ENCODE measurements around the gene DPP10. TPM values are rescaled to one million over a fixed set of nuclear protein-coding genes. Genes with fewer than 3 reads are reported as not detected.

The DPP10 gene
- total RNA-seq, 1 donor from 2014 or later, result not detected

- Mint-ChIP-seq H3K9me3 (no peaks in the 10 kb centered on the region), H3K4me1 (ENCODE audit: low read depth) (no peaks in the 10 kb centered on the region)
Observed at GRCh38 chr2:114553027-114553426, 110.6 kb downstream of the DPP10 start.

GRCh38 chr2:114569166-114569565 is 126.7 kb downstream of the DPP10 start:
- no peak overlapping the region for H3K4me3 Mint-ChIP-seq (ENCODE audit: low read depth)
- intact Hi-C loops (cut with micrococcal nuclease), result no loop called here
- no peaks in the 10 kb centered on the region for H3K9me3 Mint-ChIP-seq
- H3K27me3 Mint-ChIP-seq (ENCODE audit: low read depth), result no peaks in the 10 kb centered on the region
- DNase-seq (ENCODE audit: low spot score), result no peak
- H3K36me3 Mint-ChIP-seq (ENCODE audit: low read depth), result no peaks in the 10 kb centered on the region
- no peak overlapping the region for H3K27ac Mint-ChIP-seq
- no peaks in the 10 kb centered on the region for H3K4me1 Mint-ChIP-seq (ENCODE audit: low read depth)

More at GRCh38 chr2:114553027-114553426, 110.6 kb downstream of the DPP10 start:
- Mint-ChIP-seq H3K27me3 (ENCODE audit: low read depth) (no peaks in the 10 kb centered on the region), H3K27ac (no peak overlapping the region), H3K4me3 (ENCODE audit: low read depth) (no peak overlapping the region), H3K36me3 (ENCODE audit: low read depth) (no peaks in the 10 kb centered on the region)
- no peak for DNase-seq (ENCODE audit: low spot score)
- intact Hi-C loops (cut with micrococcal nuclease), result no loop called here

GRCh38 chr2:114577657-114578056 is 135.2 kb downstream of the DPP10 start:
- H3K27ac Mint-ChIP-seq, result no peak overlapping the region
- H3K36me3 Mint-ChIP-seq (ENCODE audit: low read depth), result no peaks in the 10 kb centered on the region
- no peaks in the 10 kb centered on the region for H3K9me3 Mint-ChIP-seq
- H3K27me3 Mint-ChIP-seq (ENCODE audit: low read depth), result no peaks in the 10 kb centered on the region
- no peak for DNase-seq (ENCODE audit: low spot score)
- no peaks in the 10 kb centered on the region for H3K4me1 Mint-ChIP-seq (ENCODE audit: low read depth)
- H3K4me3 Mint-ChIP-seq (ENCODE audit: low read depth), result no peak overlapping the region
- intact Hi-C loops (cut with micrococcal nuclease), result no loop called here

- H3K4me1 Mint-ChIP-seq (ENCODE audit: low read depth), result no peaks in the 10 kb centered on the region
- no peaks in the 10 kb centered on the region for H3K9me3 Mint-ChIP-seq
- H3K27me3 Mint-ChIP-seq (ENCODE audit: low read depth), result no peaks in the 10 kb centered on the region
- no peaks in the 10 kb centered on the region for H3K36me3 Mint-ChIP-seq (ENCODE audit: low read depth)
- H3K27ac Mint-ChIP-seq, result no peak overlapping the region
- no peak for DNase-seq (ENCODE audit: low spot score)
- intact Hi-C loops (cut with micrococcal nuclease), result no loop called here
- H3K4me3 Mint-ChIP-seq (ENCODE audit: low read depth), result no peak overlapping the region
Observed at GRCh38 chr2:114579542-114579941, 137.1 kb downstream of the DPP10 start.

GRCh38 chr2:114580691-114581090 is 138.2 kb downstream of the DPP10 start:
- Mint-ChIP-seq H3K36me3 (ENCODE audit: low read depth) (no peaks in the 10 kb centered on the region), H3K4me3 (ENCODE audit: low read depth) (no peak overlapping the region), H3K27me3 (ENCODE audit: low read depth) (no peaks in the 10 kb centered on the region), H3K27ac (no peak overlapping the region), H3K9me3 (no peaks in the 10 kb centered on the region), H3K4me1 (ENCODE audit: low read depth) (no peaks in the 10 kb centered on the region)
- DNase-seq (ENCODE audit: low spot score), result no peak
- intact Hi-C loops (cut with micrococcal nuclease), result no loop called here

GRCh38 chr2:114598329-114598728 is 155.9 kb downstream of the DPP10 start:
- H3K9me3 Mint-ChIP-seq, result no peaks in the 10 kb centered on the region
- no peak for DNase-seq (ENCODE audit: low spot score)
- no peaks in the 10 kb centered on the region for H3K4me1 Mint-ChIP-seq (ENCODE audit: low read depth)
- H3K36me3 Mint-ChIP-seq (ENCODE audit: low read depth), result no peaks in the 10 kb centered on the region
- H3K27me3 Mint-ChIP-seq (ENCODE audit: low read depth), result no peaks in the 10 kb centered on the region
- no peak overlapping the region for H3K4me3 Mint-ChIP-seq (ENCODE audit: low read depth)
- intact Hi-C loops (cut with micrococcal nuclease), result no loop called here
- H3K27ac Mint-ChIP-seq, result no peak overlapping the region

- Mint-ChIP-seq H3K36me3 (ENCODE audit: low read depth) (no peaks in the 10 kb centered on the region), H3K27ac (no peak overlapping the region), H3K4me1 (ENCODE audit: low read depth) (no peaks in the 10 kb centered on the region), H3K27me3 (ENCODE audit: low read depth) (no peaks in the 10 kb centered on the region), H3K4me3 (ENCODE audit: low read depth) (no peak overlapping the region), H3K9me3 (no peaks in the 10 kb centered on the region)
- intact Hi-C loops (cut with micrococcal nuclease), result no loop called here
- no peak for DNase-seq (ENCODE audit: low spot score)
Observed at GRCh38 chr2:114609203-114609602, 166.8 kb downstream of the DPP10 start.

GRCh38 chr2:114609801-114610200 is 167.4 kb downstream of the DPP10 start:
- Mint-ChIP-seq H3K4me3 (ENCODE audit: low read depth) (no peak overlapping the region), H3K27ac (no peak overlapping the region), H3K27me3 (ENCODE audit: low read depth) (no peaks in the 10 kb centered on the region), H3K4me1 (ENCODE audit: low read depth) (no peaks in the 10 kb centered on the region), H3K9me3 (no peaks in the 10 kb centered on the region), H3K36me3 (ENCODE audit: low read depth) (no peaks in the 10 kb centered on the region)
- intact Hi-C loops (cut with micrococcal nuclease), result no loop called here
- no peak for DNase-seq (ENCODE audit: low spot score)

- no peaks in the 10 kb centered on the region for H3K27me3 Mint-ChIP-seq (ENCODE audit: low read depth)
- no peak for DNase-seq (ENCODE audit: low spot score)
- no peaks in the 10 kb centered on the region for H3K36me3 Mint-ChIP-seq (ENCODE audit: low read depth)
- intact Hi-C loops (cut with micrococcal nuclease), result no loop called here
- no peaks in the 10 kb centered on the region for H3K9me3 Mint-ChIP-seq
- H3K4me1 Mint-ChIP-seq (ENCODE audit: low read depth), result no peaks in the 10 kb centered on the region
- no peak overlapping the region for H3K27ac Mint-ChIP-seq
- no peak overlapping the region for H3K4me3 Mint-ChIP-seq (ENCODE audit: low read depth)
Observed at GRCh38 chr2:114610677-114611076, 168.2 kb downstream of the DPP10 start.

- no peaks in the 10 kb centered on the region for H3K4me1 Mint-ChIP-seq (ENCODE audit: low read depth)
- H3K9me3 Mint-ChIP-seq, result no peaks in the 10 kb centered on the region
- H3K27me3 Mint-ChIP-seq (ENCODE audit: low read depth), result no peaks in the 10 kb centered on the region
- no peak for DNase-seq (ENCODE audit: low spot score)
- no peak overlapping the region for H3K27ac Mint-ChIP-seq
- intact Hi-C loops (cut with micrococcal nuclease), result no loop called here
- no peak overlapping the region for H3K4me3 Mint-ChIP-seq (ENCODE audit: low read depth)
- H3K36me3 Mint-ChIP-seq (ENCODE audit: low read depth), result no peaks in the 10 kb centered on the region
Observed at GRCh38 chr2:114614592-114614991, 172.2 kb downstream of the DPP10 start.

GRCh38 chr2:114628481-114628880 is 186.0 kb downstream of the DPP10 start:
- Mint-ChIP-seq H3K27me3 (ENCODE audit: low read depth) (no peaks in the 10 kb centered on the region), H3K36me3 (ENCODE audit: low read depth) (no peaks in the 10 kb centered on the region), H3K27ac (no peak overlapping the region), H3K4me1 (ENCODE audit: low read depth) (no peaks in the 10 kb centered on the region), H3K4me3 (ENCODE audit: low read depth) (no peak overlapping the region), H3K9me3 (no peaks in the 10 kb centered on the region)
- intact Hi-C loops (cut with micrococcal nuclease), result no loop called here
- DNase-seq (ENCODE audit: low spot score), result no peak

GRCh38 chr2:114631146-114631545 is 188.7 kb downstream of the DPP10 start:
- H3K27me3 Mint-ChIP-seq (ENCODE audit: low read depth), result no peaks in the 10 kb centered on the region
- no peak overlapping the region for H3K27ac Mint-ChIP-seq
- DNase-seq (ENCODE audit: low spot score), result no peak
- no peaks in the 10 kb centered on the region for H3K4me1 Mint-ChIP-seq (ENCODE audit: low read depth)
- H3K4me3 Mint-ChIP-seq (ENCODE audit: low read depth), result no peak overlapping the region
- intact Hi-C loops (cut with micrococcal nuclease), result no loop called here
- H3K36me3 Mint-ChIP-seq (ENCODE audit: low read depth), result no peaks in the 10 kb centered on the region
- H3K9me3 Mint-ChIP-seq, result no peaks in the 10 kb centered on the region

- Mint-ChIP-seq H3K27me3 (ENCODE audit: low read depth) (no peaks in the 10 kb centered on the region), H3K9me3 (no peaks in the 10 kb centered on the region), H3K27ac (no peak overlapping the region), H3K36me3 (ENCODE audit: low read depth) (no peaks in the 10 kb centered on the region), H3K4me3 (ENCODE audit: low read depth) (no peak overlapping the region), H3K4me1 (ENCODE audit: low read depth) (no peaks in the 10 kb centered on the region)
- DNase-seq (ENCODE audit: low spot score), result no peak
- intact Hi-C loops (cut with micrococcal nuclease), result no loop called here
Observed at GRCh38 chr2:114642166-114642770, 199.8 kb downstream of the DPP10 start.

- no peaks in the 10 kb centered on the region for H3K36me3 Mint-ChIP-seq (ENCODE audit: low read depth)
- H3K4me3 Mint-ChIP-seq (ENCODE audit: low read depth), result no peak overlapping the region
- H3K4me1 Mint-ChIP-seq (ENCODE audit: low read depth), result no peaks in the 10 kb centered on the region
- no peak for DNase-seq (ENCODE audit: low spot score)
- intact Hi-C loops (cut with micrococcal nuclease), result no loop called here
- no peak overlapping the region for H3K27ac Mint-ChIP-seq
- H3K9me3 Mint-ChIP-seq, result no peaks in the 10 kb centered on the region
- no peaks in the 10 kb centered on the region for H3K27me3 Mint-ChIP-seq (ENCODE audit: low read depth)
Observed at GRCh38 chr2:114642988-114643553, 200.6 kb downstream of the DPP10 start.

Measured in activated T-helper 2 cell treated with anti-CD3 and anti-CD28 coated beads, Interferon-gamma antibody, Interleukin-2, Interleukin-4, amounts not matched to agents 10 μg/mL and 5 μg/mL and 100 μg/mL, durations not matched to agents 14 hours and 24 hours and 36 hours (primary cell).